MV-4-11 (cell line): ENCODE measurements around the gene TP53RK.

Source experiments
- DNase-seq: peaks from one replicate; lab custom pipeline; 2025; lab: John Stamatoyannopoulos, UW

Gene TP53RK

GRCh38 chr20:46660487-46660886 lies 28.8 kb downstream of the TP53RK start:
- no peak for DNase-seq

GRCh38 chr20:46657618-46658017 lies 31.6 kb downstream of the TP53RK start:
- DNase-seq = no peak

GRCh38 chr20:46657137-46657536 lies 32.1 kb downstream of the TP53RK start:
- no peak for DNase-seq

GRCh38 chr20:46652699-46653098 lies 36.5 kb downstream of the TP53RK start:
- no peak for DNase-seq

- DNase-seq = no peak
Observed at GRCh38 chr20:46651091-46651962, 37.9 kb downstream of the TP53RK start, which contains the start of gene SLC13A3. TSS of gene SLC13A3 (minus strand) at chr20:46651459. CDS start at chr20:46651421, 38 bp downstream.

- no peak for DNase-seq
Observed at GRCh38 chr20:46650575-46651090, 38.6 kb downstream of the TP53RK start.

- no peak for DNase-seq
Observed at GRCh38 chr20:46649965-46650542, 39.2 kb downstream of the TP53RK start.

GRCh38 chr20:46649650-46649949 lies 39.6 kb downstream of the TP53RK start:
- DNase-seq = no peak

- peak; percentile 27 for DNase-seq
Observed at GRCh38 chr20:46648903-46649649, 40.2 kb downstream of the TP53RK start.

GRCh38 chr20:46647469-46647868 lies 41.8 kb downstream of the TP53RK start:
- no peak for DNase-seq

GRCh38 chr20:46646659-46647380 lies 42.4 kb downstream of the TP53RK start:
- no peak for DNase-seq

- no peak for DNase-seq
Observed at GRCh38 chr20:46646122-46646521, 43.1 kb downstream of the TP53RK start.

GRCh38 chr20:46644733-46645132 lies 44.5 kb downstream of the TP53RK start:
- no peak for DNase-seq

- no peak for DNase-seq
Observed at GRCh38 chr20:46644160-46644559, 45.1 kb downstream of the TP53RK start.

- no peak for DNase-seq
Observed at GRCh38 chr20:46642969-46643343, 46.3 kb downstream of the TP53RK start.

- no peak for DNase-seq
Observed at GRCh38 chr20:46642265-46642968, 46.8 kb downstream of the TP53RK start.

GRCh38 chr20:46641424-46641823 lies 47.8 kb downstream of the TP53RK start:
- no peak for DNase-seq

- DNase-seq = no peak
Observed at GRCh38 chr20:46640536-46641311, 48.5 kb downstream of the TP53RK start.

GRCh38 chr20:46640044-46640443 lies 49.2 kb downstream of the TP53RK start:
- no peak for DNase-seq

GRCh38 chr20:46639587-46639986 lies 49.7 kb downstream of the TP53RK start:
- DNase-seq = no peak

- DNase-seq = no peak
Observed at GRCh38 chr20:46638898-46639274, 50.4 kb downstream of the TP53RK start.
